Measurements from ENCODE around the gene USP49.

- TF ChIP-seq, protein P1, sequence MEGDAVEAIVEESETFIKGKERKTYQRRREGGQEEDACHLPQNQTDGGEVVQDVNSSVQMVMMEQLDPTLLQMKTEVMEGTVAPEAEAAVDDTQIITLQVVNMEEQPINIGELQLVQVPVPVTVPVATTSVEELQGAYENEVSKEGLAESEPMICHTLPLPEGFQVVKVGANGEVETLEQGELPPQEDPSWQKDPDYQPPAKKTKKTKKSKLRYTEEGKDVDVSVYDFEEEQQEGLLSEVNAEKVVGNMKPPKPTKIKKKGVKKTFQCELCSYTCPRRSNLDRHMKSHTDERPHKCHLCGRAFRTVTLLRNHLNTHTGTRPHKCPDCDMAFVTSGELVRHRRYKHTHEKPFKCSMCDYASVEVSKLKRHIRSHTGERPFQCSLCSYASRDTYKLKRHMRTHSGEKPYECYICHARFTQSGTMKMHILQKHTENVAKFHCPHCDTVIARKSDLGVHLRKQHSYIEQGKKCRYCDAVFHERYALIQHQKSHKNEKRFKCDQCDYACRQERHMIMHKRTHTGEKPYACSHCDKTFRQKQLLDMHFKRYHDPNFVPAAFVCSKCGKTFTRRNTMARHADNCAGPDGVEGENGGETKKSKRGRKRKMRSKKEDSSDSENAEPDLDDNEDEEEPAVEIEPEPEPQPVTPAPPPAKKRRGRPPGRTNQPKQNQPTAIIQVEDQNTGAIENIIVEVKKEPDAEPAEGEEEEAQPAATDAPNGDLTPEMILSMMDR (conservative IDR thresholded peaks at IDR 0.05; ENCODE audit: low read length): no peak
- TF ChIP-seq EZH2phosphoT487 (IDR thresholded peaks at IDR 0.05; ENCODE audit: borderline replicate concordance, low read depth, low read length): no peak
Observed at GRCh38 chr6:41826343-41827022, 68.7 kb downstream of the USP49 start.

Data from OCI-LY7 (cell line).